ENCODE measurements around the gene OSBPL5.

- TF ChIP-seq CTCF (IDR thresholded peaks at IDR 0.05; ENCODE audit: low read depth, low read length) (no peak), EZH2phosphoT487 (IDR thresholded peaks at IDR 0.05; ENCODE audit: low read depth) (no peak)
Measured at GRCh38 chr11:3092603-3093141, 72.4 kb downstream of the OSBPL5 start.
